Left ventricle myocardium inferior (tissue), 1 donor: ENCODE measurements around the gene ATOH7. TPM values are rescaled to one million over a fixed set of nuclear protein-coding genes. Genes with fewer than 3 reads are reported as not detected.
A peak's percentile ranks its signal among the peaks of the same experiment; 100 is the strongest.

Source experiments
- DNase-seq: peaks from one replicate; pipeline ENCODE4 v3.0.0-alpha.2; 2020
- H3K27ac ChIP-seq: fragments of 200-600 bp; replicated peaks from 2 replicates; pipeline ENCODE4 v1.8.0; 2021
- H3K27me3 ChIP-seq: fragments of 200-600 bp; 2 replicates; pipeline ENCODE4 v1.8.0; 2021; ENCODE audit warnings: low read depth
- H3K36me3 ChIP-seq: fragments of 200-600 bp; 2 replicates; pipeline ENCODE4 v1.8.0; 2021
- H3K4me1 ChIP-seq: fragments of 200-600 bp; 2 replicates; pipeline ENCODE4 v1.8.0; 2021
- H3K4me3 ChIP-seq: fragments of 200-600 bp; 2 replicates; pipeline ENCODE4 v1.8.0; 2021; ENCODE audit warnings: mild to moderate bottlenecking, moderate library complexity
- H3K9me3 ChIP-seq: fragments of 200-600 bp; replicated peaks from 2 replicates; pipeline ENCODE4 v1.8.0; 2021
- CTCF ChIP-seq: fragments of 200-600 bp; IDR thresholded peaks from 2 replicates; pipeline ENCODE4 v1.8.0; 2021; ENCODE audit warnings: antibody characterized with exemption, mild to moderate bottlenecking, borderline replicate concordance
- intact Hi-C: fragments of 100-400 bp; cut with micrococcal nuclease; formaldehyde crosslinking; loops from one replicate; pipeline ENCODE4 v1.11.0; 2022
- total RNA-seq: library from RNA; stranded (reverse); fragmentation: NEBNext Ultra II Directional; extraction: Animal tissue kit (Norgen Biotek cat#: 25700); gene quantifications from one replicate; pipeline ENCODE4 v1.2.1, GENCODE V29; 2021
- donor health status: DM: no; HTN: yes; CAD: no; lungs with severe emphysema.

Gene ATOH7
- total RNA-seq, 1 donor from 2014 or later = not detected

- TF ChIP-seq CTCF = no peak
- intact Hi-C loops = no loop called here
- H3K27me3 ChIP-seq = peaks cover 8% of the 10 kb centered on the region
- no peak overlapping the region for H3K27ac ChIP-seq
- no peaks in the 10 kb centered on the region for H3K36me3 ChIP-seq
- no peak overlapping the region for H3K4me3 ChIP-seq
- DNase-seq = no peak
- H3K9me3 ChIP-seq = no peaks in the 10 kb centered on the region
- no peaks in the 10 kb centered on the region for H3K4me1 ChIP-seq
Measured at GRCh38 chr10:68223535-68224165, 8.3 kb downstream of the ATOH7 start.

GRCh38 chr10:68222391-68222790 lies 9.5 kb downstream of the ATOH7 start:
- intact Hi-C loops = no loop called here
- Histone ChIP-seq H3K27me3 (peaks cover 8% of the 10 kb centered on the region), H3K36me3 (no peaks in the 10 kb centered on the region), H3K9me3 (no peaks in the 10 kb centered on the region), H3K27ac (no peak overlapping the region), H3K4me1 (no peaks in the 10 kb centered on the region), H3K4me3 (no peak overlapping the region)
- no peak for DNase-seq
- TF ChIP-seq CTCF = no peak

GRCh38 chr10:68221196-68221595 lies 10.7 kb downstream of the ATOH7 start:
- intact Hi-C loops = no loop called here
- no peaks in the 10 kb centered on the region for H3K27me3 ChIP-seq
- no peaks in the 10 kb centered on the region for H3K4me1 ChIP-seq
- no peaks in the 10 kb centered on the region for H3K9me3 ChIP-seq
- no peak for TF ChIP-seq CTCF
- no peaks in the 10 kb centered on the region for H3K36me3 ChIP-seq
- no peak for DNase-seq
- H3K4me3 ChIP-seq = no peak overlapping the region
- no peak overlapping the region for H3K27ac ChIP-seq

- H3K27ac ChIP-seq = no peak overlapping the region
- H3K4me1 ChIP-seq = no peaks in the 10 kb centered on the region
- H3K9me3 ChIP-seq = no peaks in the 10 kb centered on the region
- no peak overlapping the region for H3K4me3 ChIP-seq
- H3K36me3 ChIP-seq = peaks cover 8% of the 10 kb centered on the region
- no peak for DNase-seq
- no peak for TF ChIP-seq CTCF
- intact Hi-C loops = loop anchor here (10.0 kb wide), 1 partner anchor 86 kb away; no protein-coding TSS in a partner anchor
- H3K27me3 ChIP-seq = no peaks in the 10 kb centered on the region
Measured at GRCh38 chr10:68218786-68219185, 13.1 kb downstream of the ATOH7 start.

- Histone ChIP-seq H3K27me3 (no peaks in the 10 kb centered on the region), H3K36me3 (peaks cover 36% of the 10 kb centered on the region), H3K4me1 (no peaks in the 10 kb centered on the region), H3K27ac (no peak overlapping the region), H3K9me3 (no peaks in the 10 kb centered on the region), H3K4me3 (no peak overlapping the region)
- TF ChIP-seq CTCF = peak; percentile 58
- intact Hi-C loops = loop anchor here (10.0 kb wide), 1 partner anchor 92 kb away; no protein-coding TSS in a partner anchor
- no peak for DNase-seq
Measured at GRCh38 chr10:68212721-68213352, 19.1 kb downstream of the ATOH7 start.
